Smooth muscle cell (in vitro differentiated cells): ENCODE measurements around the gene VAMP1. TPM values are rescaled to one million over a fixed set of nuclear protein-coding genes. Genes with fewer than 3 reads are reported as not detected.

Experiments used
- DNase-seq: peaks from one replicate; lab custom pipeline; 2025; ENCODE audit not compliant: unreplicated experiment; lab: John Stamatoyannopoulos, UW
- H2AFZ ChIP-seq: fragments of 200-600 bp; sonication (generic); 2 replicates; pipeline ENCODE4 v1.6.0; 2016; ENCODE audit warnings: antibody characterized with exemption, low read depth, mild to moderate bottlenecking
- H3F3A ChIP-seq: fragments of 200-600 bp; sonication (generic); 2 replicates; pipeline ENCODE4 v1.6.0; 2017; ENCODE audit warnings: antibody characterized with exemption, low read depth
- H3K27ac ChIP-seq: fragments of 200-600 bp; sonication (generic); 2 replicates; pipeline ENCODE4 v1.5.1; 2016; ENCODE audit warnings: low read depth, mild to moderate bottlenecking
- H3K27me3 ChIP-seq: fragments of 200-600 bp; sonication (generic); 2 replicates; pipeline ENCODE4 v1.6.1; 2016; ENCODE audit warnings: low read depth, mild to moderate bottlenecking
- H3K36me3 ChIP-seq: fragments of 200-600 bp; sonication (generic); 2 replicates; pipeline ENCODE4 v1.5.1; 2016; ENCODE audit warnings: low read depth
- H3K4me1 ChIP-seq: fragments of 200-600 bp; sonication (generic); 2 replicates; pipeline ENCODE4 v1.5.1; 2016; ENCODE audit warnings: low read depth
- H3K4me2 ChIP-seq: fragments of 200-600 bp; sonication (generic); 2 replicates; pipeline ENCODE4 v1.6.0; 2016; ENCODE audit warnings: mild to moderate bottlenecking
- H3K4me3 ChIP-seq: fragments of 200-600 bp; sonication (generic); 2 replicates; pipeline ENCODE4 v1.5.1; 2016; ENCODE audit warnings: mild to moderate bottlenecking
- H3K79me2 ChIP-seq: fragments of 200-600 bp; sonication (generic); 2 replicates; pipeline ENCODE4 v1.6.0; 2016; ENCODE audit warnings: low read depth, mild to moderate bottlenecking
- H3K9ac ChIP-seq: fragments of 200-600 bp; sonication (generic); 2 replicates; pipeline ENCODE4 v1.6.0; 2016; ENCODE audit warnings: low read depth
- H3K9me3 ChIP-seq: fragments of 200-600 bp; sonication (generic); replicated peaks from 2 replicates; pipeline ENCODE4 v1.5.1; 2016; ENCODE audit warnings: low read depth
- H4K20me1 ChIP-seq: fragments of 200-600 bp; sonication (generic); 2 replicates; pipeline ENCODE4 v1.6.0; 2016; ENCODE audit warnings: low read depth
- CTCF ChIP-seq: fragments of 200-600 bp; sonication (generic); IDR thresholded peaks from 2 replicates; pipeline ENCODE4 v1.5.1; 2017; ENCODE audit warnings: borderline replicate concordance, mild to moderate bottlenecking, antibody characterized with exemption; ENCODE audit not compliant: insufficient read depth, poor library complexity, severe bottlenecking
- WGBS: methylation state at CpG from one replicate; pipeline ENCODE4 v1.1.7; 2016; ENCODE audit warnings: low lambda C conversion rate; 5-methylcytosine and 5-hydroxymethylcytosine counted together
- polyA plus RNA-seq: library from polyadenylated mRNA; unstranded; fragments of >200 nt; fragmentation: Nextera tagmentation; extraction: Ambion mirVana; gene quantifications from 2 replicates; pipeline ENCODE4 v1.2.1, GENCODE V29; 2016
- total RNA-seq: library from RNA; depleted of rRNA; stranded (reverse); fragments of >200 nt; gene quantifications from 2 replicates; pipeline ENCODE4 v1.2.3, GENCODE V29; 2014

VAMP1 gene
- total RNA-seq, result 3.5 and 10.0 TPM in 2 replicates
- polyA plus RNA-seq, result 7.5 and 8.6 TPM in 2 replicates

DNA sequence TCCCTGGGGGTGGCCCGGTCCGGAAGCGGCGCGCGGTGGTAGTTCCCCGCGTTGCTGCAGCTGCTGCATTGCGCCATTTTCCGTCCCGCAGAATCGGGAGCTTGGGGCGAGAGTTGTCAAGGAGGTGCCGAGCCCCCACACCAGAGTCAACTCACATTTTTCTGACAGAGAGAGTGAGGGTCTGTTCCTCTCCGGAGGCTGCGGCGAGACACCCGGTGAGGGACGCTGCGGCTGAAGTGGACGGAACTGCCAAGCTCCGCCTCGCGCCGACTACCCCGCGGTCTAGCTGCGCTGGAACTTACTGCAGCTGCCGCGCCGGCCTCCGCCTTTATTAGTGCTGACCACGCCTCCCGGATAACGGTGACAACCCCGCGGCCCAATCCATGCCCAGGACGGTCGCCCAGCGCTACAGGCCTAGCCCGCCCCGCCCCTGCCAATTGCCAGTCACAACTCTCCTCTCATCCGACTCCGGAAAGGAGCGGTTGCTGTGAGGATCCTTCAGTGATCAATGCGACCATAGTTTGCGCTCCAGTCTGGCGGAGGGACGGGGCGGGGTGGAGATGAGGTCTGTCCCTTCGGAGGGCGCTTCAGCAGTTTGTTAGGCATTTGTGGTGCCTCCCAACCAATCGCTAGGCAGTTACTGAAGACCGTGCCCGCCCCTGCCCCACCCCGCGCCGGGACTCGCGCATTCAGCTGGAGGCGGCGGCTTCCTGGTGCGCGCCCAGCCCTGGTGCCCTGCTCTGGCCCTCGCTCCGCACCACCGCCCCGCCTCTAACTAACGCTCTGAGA lies at the start of gene VAMP1:
Gene VAMP1, minus strand, starts transcription at position 303 of the 789 bp plus-strand sequence. Its CDS starts 146 bp downstream, at position 157.
- H2AFZ ChIP-seq, result peak within 1 kb of the TSS; percentile 53
- peak within 1 kb of the TSS; percentile 92 for H3K4me2 ChIP-seq
- H3K36me3 ChIP-seq, result no peaks in the 10 kb centered on the region
- peak; percentile 98 for DNase-seq
- peak within 1 kb of the TSS; percentile 73 for H3K27ac ChIP-seq
- H3F3A ChIP-seq, result peaks cover 5% of the 10 kb centered on the region
- H3K4me1 ChIP-seq, result peaks cover 11% of the 10 kb centered on the region
- WGBS, result under 1% methylated on average over 63 of the region's 69 CpGs
- H3K4me3 ChIP-seq, result peak within 1 kb of the TSS; percentile 64
- H3K79me2 ChIP-seq, result peaks cover 22% of the 10 kb centered on the region
- H3K9ac ChIP-seq, result peak within 1 kb of the TSS; percentile 38
- H4K20me1 ChIP-seq, result peaks cover 14% of the 10 kb centered on the region
- TF ChIP-seq CTCF, result no peak
- H3K27me3 ChIP-seq, result no peaks in the 10 kb centered on the region
- H3K9me3 ChIP-seq, result no peaks in the 10 kb centered on the region

DNA sequence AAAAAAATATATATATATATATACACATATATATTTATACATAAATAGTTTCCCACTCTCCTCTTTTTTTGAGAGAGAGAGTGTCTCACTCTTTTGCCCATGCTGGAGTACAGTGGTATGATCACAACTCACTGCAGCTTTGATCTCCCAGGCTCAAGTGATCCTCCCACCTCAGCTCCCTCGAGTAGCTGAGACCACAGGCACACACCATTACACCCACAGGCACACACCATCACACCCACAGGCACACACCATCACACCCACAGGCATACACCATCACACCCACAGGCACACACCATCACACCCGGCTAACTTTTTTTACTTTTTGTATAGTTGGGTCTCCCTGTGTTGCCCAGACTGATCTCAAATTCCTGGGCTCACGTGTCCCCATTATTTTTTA lies 49.7 kb upstream of the VAMP1 start:
- Histone ChIP-seq H3K27ac (no peak overlapping the region), H3K4me1 (no peaks in the 10 kb centered on the region), H3F3A (no peaks in the 10 kb centered on the region), H3K4me2 (no peak overlapping the region), H4K20me1 (no peaks in the 10 kb centered on the region), H3K27me3 (no peaks in the 10 kb centered on the region), H3K36me3 (peaks cover 12% of the 10 kb centered on the region), H3K9ac (no peak overlapping the region), H3K79me2 (no peaks in the 10 kb centered on the region), H3K4me3 (no peak overlapping the region), H3K9me3 (no peaks in the 10 kb centered on the region), H2AFZ (no peak overlapping the region)
- TF ChIP-seq CTCF, result no peak
- 76% methylated on average over 3 of the region's 3 CpGs for WGBS
- no peak for DNase-seq

DNA sequence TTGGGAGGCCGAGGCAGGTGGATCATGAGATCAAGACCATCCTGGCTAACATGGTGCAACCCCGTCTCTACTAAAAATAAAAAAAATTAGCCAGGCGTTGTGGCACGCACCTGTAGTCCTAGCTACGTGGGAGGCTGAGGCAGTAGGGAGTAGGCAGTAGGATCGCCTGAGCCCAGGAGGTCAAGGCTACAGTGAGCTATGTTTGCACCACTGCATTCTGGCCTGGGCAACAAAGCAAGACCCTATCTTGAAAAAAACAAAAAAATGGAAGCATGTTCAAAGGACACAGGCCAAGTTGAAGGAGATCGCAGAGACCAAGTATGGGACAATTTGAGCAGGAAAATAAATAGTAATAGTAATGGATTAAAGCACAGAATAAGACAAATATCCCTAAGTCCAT lies 37.6 kb upstream of the VAMP1 start:
- peak overlapping the region; percentile 37 for H3K9ac ChIP-seq
- H4K20me1 ChIP-seq, result no peaks in the 10 kb centered on the region
- peaks cover 18% of the 10 kb centered on the region for H3K4me1 ChIP-seq
- no peaks in the 10 kb centered on the region for H3K27me3 ChIP-seq
- H2AFZ ChIP-seq, result no peak overlapping the region
- TF ChIP-seq CTCF, result no peak
- no peak overlapping the region for H3K4me3 ChIP-seq
- no peaks in the 10 kb centered on the region for H3K9me3 ChIP-seq
- H3K36me3 ChIP-seq, result no peaks in the 10 kb centered on the region
- H3F3A ChIP-seq, result no peaks in the 10 kb centered on the region
- 95% methylated on average over 7 of the region's 7 CpGs for WGBS
- peaks cover 17% of the 10 kb centered on the region for H3K79me2 ChIP-seq
- no peak for DNase-seq
- H3K4me2 ChIP-seq, result peak overlapping the region; percentile 70
- H3K27ac ChIP-seq, result peak overlapping the region; percentile 84
